ENCODE data around the gene RAPGEF5.

DNA sequence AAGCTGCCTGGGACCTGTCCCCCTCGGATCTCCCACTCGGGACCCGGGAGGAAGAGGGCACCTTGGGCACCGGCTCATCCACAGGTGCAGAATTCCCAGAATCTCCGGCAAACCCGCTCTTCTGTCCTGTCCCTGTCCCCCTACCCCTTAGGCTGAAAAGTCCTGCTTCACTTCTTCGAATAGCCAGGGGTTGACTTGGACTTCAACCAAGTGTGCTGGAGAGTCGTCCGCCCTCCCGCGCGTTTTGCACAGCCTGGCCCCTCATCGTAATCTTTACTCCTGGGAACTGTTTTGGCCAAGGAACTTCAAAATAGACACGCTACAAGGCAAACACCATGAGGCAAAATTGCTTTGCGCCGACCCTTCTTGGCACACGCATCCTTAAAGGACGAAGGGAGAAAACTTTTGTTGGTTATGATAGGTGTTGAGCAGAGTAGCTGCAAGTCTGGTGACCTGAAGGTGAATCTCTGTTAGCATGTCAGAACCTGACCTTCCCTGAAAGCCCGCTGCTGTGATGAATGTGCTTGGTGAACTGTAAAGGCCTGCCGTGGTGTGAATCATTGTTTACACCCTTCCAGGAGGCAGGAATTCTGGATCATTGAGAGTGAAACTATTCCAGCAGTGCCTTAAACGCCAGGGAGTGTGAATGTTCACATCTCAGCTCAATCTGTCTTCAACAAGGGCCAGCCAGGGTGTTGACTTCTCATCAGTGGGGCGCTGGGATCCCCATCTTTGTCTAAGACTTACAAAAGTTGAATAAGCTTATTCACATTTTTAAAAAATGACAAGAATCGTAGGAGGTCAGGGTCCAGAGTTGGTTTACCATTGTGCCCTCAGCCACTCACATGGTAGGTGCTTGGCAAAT is 589 bp upstream of the RAPGEF5 start:
- TF ChIP-seq POLR2A (IDR thresholded peaks at IDR 0.05): no peak
- TF ChIP-seq, protein P1, sequence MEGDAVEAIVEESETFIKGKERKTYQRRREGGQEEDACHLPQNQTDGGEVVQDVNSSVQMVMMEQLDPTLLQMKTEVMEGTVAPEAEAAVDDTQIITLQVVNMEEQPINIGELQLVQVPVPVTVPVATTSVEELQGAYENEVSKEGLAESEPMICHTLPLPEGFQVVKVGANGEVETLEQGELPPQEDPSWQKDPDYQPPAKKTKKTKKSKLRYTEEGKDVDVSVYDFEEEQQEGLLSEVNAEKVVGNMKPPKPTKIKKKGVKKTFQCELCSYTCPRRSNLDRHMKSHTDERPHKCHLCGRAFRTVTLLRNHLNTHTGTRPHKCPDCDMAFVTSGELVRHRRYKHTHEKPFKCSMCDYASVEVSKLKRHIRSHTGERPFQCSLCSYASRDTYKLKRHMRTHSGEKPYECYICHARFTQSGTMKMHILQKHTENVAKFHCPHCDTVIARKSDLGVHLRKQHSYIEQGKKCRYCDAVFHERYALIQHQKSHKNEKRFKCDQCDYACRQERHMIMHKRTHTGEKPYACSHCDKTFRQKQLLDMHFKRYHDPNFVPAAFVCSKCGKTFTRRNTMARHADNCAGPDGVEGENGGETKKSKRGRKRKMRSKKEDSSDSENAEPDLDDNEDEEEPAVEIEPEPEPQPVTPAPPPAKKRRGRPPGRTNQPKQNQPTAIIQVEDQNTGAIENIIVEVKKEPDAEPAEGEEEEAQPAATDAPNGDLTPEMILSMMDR (IDR thresholded peaks at IDR 0.05): no peak
